Endodermal cell (in vitro differentiated cells): ENCODE results near the gene DGKG. TPM values are rescaled to one million over a fixed set of nuclear protein-coding genes. Genes with fewer than 3 reads are reported as not detected.

Source experiments
- DNase-seq: peaks from one replicate; pipeline ENCODE4 v3.0.0-alpha.2; 2017
- H3K27ac ChIP-seq: 2 replicates; pipeline ENCODE4 v1.5.1; 2013; ENCODE audit warnings: mild to moderate bottlenecking, low read depth, low read length, moderate library complexity
- H3K27me3 ChIP-seq: 2 replicates; pipeline ENCODE4 v1.6.1; 2013; ENCODE audit warnings: mild to moderate bottlenecking, low read length, moderate library complexity; ENCODE audit not compliant: insufficient read depth, control insufficient read depth, poor library complexity, severe bottlenecking
- H3K36me3 ChIP-seq: 2 replicates; pipeline ENCODE4 v1.7.0; 2013; ENCODE audit warnings: mild to moderate bottlenecking, low read length, moderate library complexity; ENCODE audit not compliant: control insufficient read depth, insufficient read depth
- H3K4me1 ChIP-seq: one replicate; pipeline ENCODE4 v1.7.0; 2013; ENCODE audit warnings: low read length; ENCODE audit not compliant: control insufficient read depth, insufficient read depth
- H3K4me3 ChIP-seq: 2 replicates; pipeline ENCODE4 v1.5.1; 2013; ENCODE audit warnings: mild to moderate bottlenecking, low read length, moderate library complexity
- H3K9ac ChIP-seq: 2 replicates; pipeline ENCODE4 v1.6.1; 2013; ENCODE audit warnings: mild to moderate bottlenecking, low read length, moderate library complexity; ENCODE audit not compliant: poor library complexity, severe bottlenecking; ENCODE audit errors: extremely low read depth
- H3K9me3 ChIP-seq: 2 replicates; pipeline ENCODE4 v1.6.1; 2013; ENCODE audit warnings: mild to moderate bottlenecking, low read length, moderate library complexity; ENCODE audit not compliant: control insufficient read depth
- H3K27ac Mint-ChIP-seq: 2 replicates; pipeline ENCODE4 v1.8.0; 2020; ENCODE audit warnings: mixed read lengths
- H3K27me3 Mint-ChIP-seq: 2 replicates; pipeline ENCODE4 v1.8.0; 2021; ENCODE audit warnings: mild to moderate bottlenecking, mixed read lengths; ENCODE audit not compliant: insufficient read depth
- H3K36me3 Mint-ChIP-seq: 2 replicates; pipeline ENCODE4 v1.8.0; 2020; ENCODE audit warnings: low read depth, mixed read lengths
- H3K4me1 Mint-ChIP-seq: 2 replicates; pipeline ENCODE4 v1.8.0; 2020; ENCODE audit warnings: mixed read lengths
- H3K4me3 Mint-ChIP-seq: 2 replicates; pipeline ENCODE4 v1.8.0; 2020; ENCODE audit warnings: mild to moderate bottlenecking, moderate library complexity, mixed read lengths
- H3K9me3 Mint-ChIP-seq: 2 replicates; pipeline ENCODE4 v1.8.0; 2020; ENCODE audit warnings: mild to moderate bottlenecking, mixed read lengths
- CTCF ChIP-seq: fragments of 200-600 bp; sonication (generic); conservative IDR thresholded peaks from 2 replicates; pipeline ENCODE4 v1.5.0; 2021; ENCODE audit warnings: antibody characterized with exemption, mild to moderate bottlenecking
- WGBS, 2 experiments: methylation state at CpG; one replicate each; pipeline versions ENCODE4 v1.1.5 to v1.1.7; 2013; ENCODE audit warnings: missing lambda C conversion rate in 2 of 2, mixed read lengths in 1 of 2; ENCODE audit not compliant: insufficient coverage in 1 of 2, insufficient read length in 1 of 2; 5-methylcytosine and 5-hydroxymethylcytosine counted together
- total RNA-seq, 2 donors: library from RNA; stranded (reverse); fragmentation: NEBNext Ultra II Directional in 1 of 2; extraction: Animal tissue kit (Norgen Biotek cat#: 25700) in 1 of 2; gene quantifications; 2 replicates in 1 of 2; 3 replicates in 1 of 2; pipeline ENCODE4 v1.2.1, GENCODE V29; 2021

The DGKG gene
- total RNA-seq, 2 donors from 2014 or later, result 0.86 to 1.8 TPM

- H3K27me3 Mint-ChIP-seq, result peaks cover 57% of the 10 kb centered on the region
- WGBS, 2 experiments, result 90 to 94% methylated on average over 7 to 8 of the region's 8 CpGs
These were observed 5.6 kb upstream of the DGKG start for GRCh38 chr3:186367631-186368030.

GRCh38 chr3:186366206-186366605 lies 4.2 kb upstream of the DGKG start:
- Mint-ChIP-seq H3K27me3 (peaks cover 65% of the 10 kb centered on the region), H3K36me3 (no peaks in the 10 kb centered on the region), H3K9me3 (no peaks in the 10 kb centered on the region), H3K27ac (no peak overlapping the region), H3K4me1 (peaks cover 21% of the 10 kb centered on the region), H3K4me3 (no peak overlapping the region)
- WGBS, 2 experiments, result 73 to 83% methylated on average over 1 of the region's 1 CpG
- no peak for TF ChIP-seq CTCF
- H3K27me3 ChIP-seq, result peaks cover 44% of the 10 kb centered on the region
- H3K9ac ChIP-seq, result no peak overlapping the region
- no peaks in the 10 kb centered on the region for H3K9me3 ChIP-seq
- no peaks in the 10 kb centered on the region for H3K36me3 ChIP-seq
- H3K27ac ChIP-seq, result no peak overlapping the region
- H3K4me1 ChIP-seq, result peaks cover 5% of the 10 kb centered on the region
- H3K4me3 ChIP-seq, result no peak overlapping the region
- DNase-seq, result no peak

More at GRCh38 chr3:186367631-186368030, 5.6 kb upstream of the DGKG start:
- H3K27ac ChIP-seq, result no peak overlapping the region
- DNase-seq, result no peak
- H3K36me3 ChIP-seq, result no peaks in the 10 kb centered on the region
- Mint-ChIP-seq H3K4me3 (no peak overlapping the region), H3K9me3 (no peaks in the 10 kb centered on the region), H3K36me3 (no peaks in the 10 kb centered on the region), H3K27ac (no peak overlapping the region), H3K4me1 (peaks cover 17% of the 10 kb centered on the region)
- TF ChIP-seq CTCF, result no peak
- no peak overlapping the region for H3K4me3 ChIP-seq
- peaks cover 5% of the 10 kb centered on the region for H3K4me1 ChIP-seq
- no peaks in the 10 kb centered on the region for H3K9me3 ChIP-seq
- H3K9ac ChIP-seq, result no peak overlapping the region
- H3K27me3 ChIP-seq, result peaks cover 31% of the 10 kb centered on the region

GRCh38 chr3:186365202-186365974 lies 3.4 kb upstream of the DGKG start:
- WGBS, 2 experiments, result 86% methylated on average over 9 to 11 of the region's 11 CpGs
- H3K27me3 ChIP-seq, result peaks cover 50% of the 10 kb centered on the region

More at GRCh38 chr3:186365202-186365974, 3.4 kb upstream of the DGKG start:
- no peaks in the 10 kb centered on the region for H3K9me3 Mint-ChIP-seq
- H3K9ac ChIP-seq, result no peak overlapping the region
- DNase-seq, result no peak
- H3K36me3 ChIP-seq, result no peaks in the 10 kb centered on the region
- H3K27me3 Mint-ChIP-seq, result peaks cover 73% of the 10 kb centered on the region
- no peaks in the 10 kb centered on the region for H3K36me3 Mint-ChIP-seq
- H3K4me1 Mint-ChIP-seq, result peaks cover 29% of the 10 kb centered on the region
- no peak for TF ChIP-seq CTCF
- H3K27ac Mint-ChIP-seq, result no peak overlapping the region
- H3K4me3 Mint-ChIP-seq, result no peak overlapping the region
- no peaks in the 10 kb centered on the region for H3K9me3 ChIP-seq
- H3K4me1 ChIP-seq, result peaks cover 5% of the 10 kb centered on the region
- no peak overlapping the region for H3K27ac ChIP-seq
- H3K4me3 ChIP-seq, result no peak overlapping the region
